ENCODE data around the gene IQCM. TPM values are rescaled to one million over a fixed set of nuclear protein-coding genes. Genes with fewer than 3 reads are reported as not detected.
A peak's percentile ranks its signal among the peaks of the same experiment; 100 is the strongest.

The IQCM gene
- total RNA-seq, 1 donor from 2014 or later, result 0.94 TPM

GRCh38 chr4:149781150-149781549 lies 34.5 kb downstream of the IQCM start:
- no peak for DNase-seq (ENCODE audit: low read depth)

- DNase-seq (ENCODE audit: low read depth), result no peak
These were observed 47.2 kb downstream of the IQCM start for GRCh38 chr4:149768477-149768876.

GRCh38 chr4:149766135-149766534 lies 49.5 kb downstream of the IQCM start:
- DNase-seq (ENCODE audit: low read depth), result no peak

GRCh38 chr4:149765630-149766029 lies 50.0 kb downstream of the IQCM start:
- DNase-seq (ENCODE audit: low read depth), result no peak

GRCh38 chr4:149755969-149756368 lies 59.7 kb downstream of the IQCM start:
- DNase-seq (ENCODE audit: low read depth), result no peak

GRCh38 chr4:149754526-149754925 lies 61.1 kb downstream of the IQCM start:
- DNase-seq (ENCODE audit: low read depth), result peak; percentile 21

- peak; percentile 9 for DNase-seq (ENCODE audit: low read depth)
These were observed 62.9 kb downstream of the IQCM start for GRCh38 chr4:149752729-149753128.

- DNase-seq (ENCODE audit: low read depth), result no peak
These were observed 64.5 kb downstream of the IQCM start for GRCh38 chr4:149751174-149751573.

- DNase-seq (ENCODE audit: low read depth), result no peak
These were observed 65.9 kb downstream of the IQCM start for GRCh38 chr4:149749784-149750183.

- no peak for DNase-seq (ENCODE audit: low read depth)
These were observed 68.0 kb downstream of the IQCM start for GRCh38 chr4:149747646-149748045.

GRCh38 chr4:149746276-149746675 lies 69.4 kb downstream of the IQCM start:
- DNase-seq (ENCODE audit: low read depth), result no peak

- no peak for DNase-seq (ENCODE audit: low read depth)
These were observed 74.3 kb downstream of the IQCM start for GRCh38 chr4:149741186-149741831.

- no peak for DNase-seq (ENCODE audit: low read depth)
These were observed 77.5 kb downstream of the IQCM start for GRCh38 chr4:149738156-149738555.

- DNase-seq (ENCODE audit: low read depth), result no peak
These were observed 79.8 kb downstream of the IQCM start for GRCh38 chr4:149735796-149736195.

GRCh38 chr4:149728444-149728843 lies 87.2 kb downstream of the IQCM start:
- DNase-seq (ENCODE audit: low read depth), result no peak

GRCh38 chr4:149727663-149728062 lies 88.0 kb downstream of the IQCM start:
- no peak for DNase-seq (ENCODE audit: low read depth)

GRCh38 chr4:149723065-149723464 lies 92.6 kb downstream of the IQCM start:
- no peak for DNase-seq (ENCODE audit: low read depth)

GRCh38 chr4:149719806-149720205 lies 95.8 kb downstream of the IQCM start:
- no peak for DNase-seq (ENCODE audit: low read depth)

GRCh38 chr4:149719357-149719756 lies 96.3 kb downstream of the IQCM start:
- no peak for DNase-seq (ENCODE audit: low read depth)

- no peak for DNase-seq (ENCODE audit: low read depth)
These were observed 97.1 kb downstream of the IQCM start for GRCh38 chr4:149718500-149718899.

GRCh38 chr4:149716728-149717127 lies 98.9 kb downstream of the IQCM start:
- DNase-seq (ENCODE audit: low read depth), result no peak

- no peak for DNase-seq (ENCODE audit: low read depth)
These were observed 99.6 kb downstream of the IQCM start for GRCh38 chr4:149715822-149716585.

- DNase-seq (ENCODE audit: low read depth), result no peak
These were observed 102.6 kb downstream of the IQCM start for GRCh38 chr4:149713031-149713430.
